Upper lobe of left lung (tissue), 4 donors: Measurements from ENCODE around the gene CCDC192.

Source experiments
- CTCF ChIP-seq, 6 experiments: fragments of 450-650 bp in 4 of 6; fragments of 200-600 bp in 2 of 6; sonication (generic) in 2 of 6; IDR thresholded peaks; one replicate each; pipeline ENCODE4 v1.5.1; 2016 to 2019; ENCODE audit warnings: antibody characterized with exemption in 6 of 6
- POLR2AphosphoS5 ChIP-seq, 2 donors: sonication (generic); formaldehyde crosslinking; IDR thresholded peaks; one replicate each; pipeline ENCODE4 v1.5.1; 2017; ENCODE audit warnings: antibody characterized with exemption in 2 of 2

GRCh38 chr5:127940854-127941253 is 237.7 kb downstream of the CCDC192 start:
- no peak for TF ChIP-seq CTCF (IDR thresholded peaks at IDR 0.05)
- TF ChIP-seq POLR2AphosphoS5 (IDR thresholded peaks at IDR 0.05), result no peak
